GM12878 (cell line): ENCODE data around the gene SFMBT1. TPM values are rescaled to one million over a fixed set of nuclear protein-coding genes. Genes with fewer than 3 reads are reported as not detected.
A peak's percentile ranks its signal among the peaks of the same experiment; 100 is the strongest.

Experiments
- ASH2L ChIP-seq: fragments of 300-600, 200-600 bp; sonication (generic); IDR thresholded peaks from 2 replicates; pipeline ENCODE4 v1.6.1; 2017; ENCODE audit warnings: low read depth, mild to moderate bottlenecking, borderline replicate concordance
- CBFB ChIP-seq: IDR thresholded peaks from 2 replicates; pipeline ENCODE4 v1.6.1; 2016; ENCODE audit warnings: antibody characterized with exemption, low read depth
- FOXM1 ChIP-seq: IDR thresholded peaks from 2 replicates; pipeline ENCODE4 v1.6.1; 2012; ENCODE audit warnings: low read depth, mild to moderate bottlenecking, inconsistent platforms, low read length, moderate library complexity
- IKZF1 ChIP-seq: fragments of 450-650 bp; conservative IDR thresholded peaks from 2 replicates; pipeline ENCODE4 v1.6.1; 2017; ENCODE audit warnings: antibody characterized with exemption, mild to moderate bottlenecking
- MEF2B ChIP-seq: fragments of 450-650 bp; IDR thresholded peaks from 2 replicates; pipeline ENCODE4 v1.6.1; 2018; ENCODE audit warnings: mild to moderate bottlenecking, moderate library complexity; ENCODE audit not compliant: partially characterized antibody, poor library complexity, severe bottlenecking
- MTA2 ChIP-seq: fragments of 450-650 bp; IDR thresholded peaks from 2 replicates; pipeline ENCODE4 v1.6.1; 2016; ENCODE audit warnings: low read depth, mild to moderate bottlenecking, moderate library complexity
- NBN ChIP-seq: fragments of 450-650 bp; IDR thresholded peaks from 2 replicates; pipeline ENCODE4 v1.6.1; 2016
- NR2C1 ChIP-seq: fragments of 450-650 bp; IDR thresholded peaks from 2 replicates; pipeline ENCODE4 v1.6.1; 2017; ENCODE audit warnings: antibody characterized with exemption, mild to moderate bottlenecking, moderate library complexity
- NR2F1 ChIP-seq: fragments of 450-650 bp; conservative IDR thresholded peaks from 2 replicates; pipeline ENCODE4 v1.6.1; 2017; ENCODE audit warnings: mild to moderate bottlenecking
- NRF1 ChIP-seq: conservative IDR thresholded peaks from 2 replicates; pipeline ENCODE4 v1.6.1; 2011; ENCODE audit warnings: mild to moderate bottlenecking, low read depth, low read length, improper control_type of control experiment
- RAD21 ChIP-seq: IDR thresholded peaks from 2 replicates; pipeline ENCODE4 v1.6.1; 2011; ENCODE audit warnings: mild to moderate bottlenecking, low read depth, low read length, moderate library complexity; ENCODE audit not compliant: insufficient read depth
- RUNX3 ChIP-seq: IDR thresholded peaks from 2 replicates; pipeline ENCODE4 v1.6.1; 2012; ENCODE audit warnings: low read length, inconsistent platforms
- SP1 ChIP-seq: IDR thresholded peaks from one replicate; pipeline ENCODE4 v1.6.1; 2011; ENCODE audit warnings: low read depth, low read length
- YY1 ChIP-seq: IDR thresholded peaks from 2 replicates; pipeline ENCODE4 v1.6.1; 2011; ENCODE audit warnings: low read depth, mild to moderate bottlenecking, low read length
- ZBTB33 ChIP-seq: fragments of 450-650 bp; IDR thresholded peaks from 2 replicates; pipeline ENCODE4 v1.6.1; 2017; ENCODE audit warnings: mild to moderate bottlenecking
- ZBTB40 ChIP-seq: fragments of 450-650 bp; IDR thresholded peaks from 2 replicates; pipeline ENCODE4 v1.6.1; 2016; ENCODE audit warnings: mild to moderate bottlenecking, moderate library complexity, borderline replicate concordance
- ZNF207 ChIP-seq: fragments of 450-650 bp; IDR thresholded peaks from 2 replicates; pipeline ENCODE4 v1.6.1; 2014; ENCODE audit warnings: antibody characterized with exemption, mild to moderate bottlenecking, borderline replicate concordance
- ZNF274 ChIP-seq: IDR thresholded peaks from one replicate; pipeline ENCODE4 v1.8.0; 2011; ENCODE audit not compliant: insufficient read length, insufficient read depth
- polyA plus RNA-seq, 11 experiments: library from polyadenylated mRNA; depleted of rRNA in 4 of 11; unstranded in 6 of 11; stranded (reverse) in 5 of 11; fragments of >200 nt; fragmentation: Nextera tagmentation in 4 of 11; fragmentation: Illumina TruSeq in 1 of 11; extraction: Ambion mirVana in 4 of 11; extraction: Trizol in 1 of 11; gene quantifications; 1 replicate in 1 of 11; 2 replicates in 10 of 11; pipeline versions ENCODE4 v1.2.1 to v1.2.3, GENCODE V29; 2011 to 2016; ENCODE audit warnings: inconsistent platforms in 2 of 11, missing spikeins in 2 of 11, low read depth in 1 of 11
- total RNA-seq, 4 experiments: library from RNA; depleted of rRNA in 3 of 4; stranded (reverse); fragments of >200 nt in 3 of 4; fragmentation: Illumina TruSeq in 1 of 4; extraction: Trizol in 1 of 4; gene quantifications; 2 replicates each; pipeline versions ENCODE4 v1.2.1 to v1.2.3, GENCODE V29; 2013 to 2021
- TF ChIP-seq, protein P1 (sequence below), 3 experiments: IDR thresholded peaks in 2 of 3; conservative IDR thresholded peaks in 1 of 3; 2 replicates each; pipeline ENCODE4 v1.5.1; 2011; ENCODE audit warnings: low read depth in 3 of 3, low read length in 3 of 3, mild to moderate bottlenecking in 3 of 3, control low read depth in 2 of 3, moderate library complexity in 2 of 3, inconsistent platforms in 1 of 3, mixed read lengths in 1 of 3; ENCODE audit not compliant: control insufficient read depth in 2 of 3, insufficient read depth in 1 of 3; ENCODE audit errors: extremely low read depth in 1 of 3
- TF ChIP-seq, protein P2 (sequence below): fragments of 450-650 bp; conservative IDR thresholded peaks from 2 replicates; pipeline ENCODE4 v1.6.1; 2017; ENCODE audit warnings: mild to moderate bottlenecking, moderate library complexity

Gene SFMBT1
- total and polyA plus RNA-seq, 10 of the 15 experiments (the other 5 are each of a cell fraction or from before 2014, with no cell fraction given) = 3.2 to 19.5 (median 11.4) TPM

DNA sequence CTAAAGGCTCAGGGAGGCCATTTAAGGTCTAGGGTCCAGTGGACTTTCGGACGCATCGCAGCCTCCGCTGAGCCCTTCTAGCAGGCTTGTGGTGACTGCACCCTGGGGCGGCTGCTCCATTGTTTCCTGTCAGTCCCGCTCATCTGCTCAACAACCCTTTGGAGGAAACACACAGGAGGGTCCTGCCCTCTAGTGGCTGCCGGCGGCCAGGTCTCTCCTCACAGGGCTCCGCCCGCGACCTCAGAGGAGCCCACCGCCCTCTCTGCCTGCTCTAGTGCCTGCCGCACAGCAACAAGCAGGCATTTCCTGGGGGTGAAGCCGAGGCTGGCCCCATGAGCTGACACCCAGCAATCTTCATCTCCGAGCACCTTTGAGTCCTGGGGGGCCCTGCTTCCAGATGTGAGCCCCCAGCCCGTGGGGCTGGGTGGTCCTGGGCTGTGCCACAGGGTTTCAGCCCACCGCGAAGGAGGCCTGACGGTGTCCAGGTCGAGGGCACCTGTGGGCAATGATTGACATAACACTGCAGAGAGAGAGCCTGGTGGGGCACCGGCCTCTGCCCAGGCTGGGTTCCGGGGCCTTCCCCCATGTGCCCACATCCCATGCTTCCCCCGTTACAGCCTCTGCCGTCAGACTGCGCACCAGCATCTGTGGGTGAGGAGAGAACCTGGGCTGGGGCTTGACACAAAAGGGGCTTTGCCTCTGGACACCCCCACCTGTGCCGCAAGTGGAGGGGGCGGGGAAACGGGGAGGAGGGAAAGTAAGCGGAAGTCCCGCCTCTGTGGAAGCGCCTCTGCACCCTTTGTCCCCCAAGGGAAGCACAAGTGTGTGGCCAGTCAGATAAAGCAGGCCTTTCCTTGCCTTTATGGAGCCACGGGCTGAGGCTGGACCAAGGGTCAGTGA is 27.0 kb upstream of the SFMBT1 start (continued):
- TF ChIP-seq ZBTB40 (peak; percentile 77; the same call in 1 of the 2 replicates), FOXM1 (no peak), YY1 (peak; percentile 66; the same call in 1 of the 2 replicates), NR2C1 (0 out of 2 replicates have a peak, but pooled peaks have one; percentile 11), ZNF207 (0 out of 2 replicates have a peak, but pooled peaks have one; percentile 24), CBFB (no peak), ZBTB33 (no peak), ASH2L (no peak), NBN (0 out of 2 replicates have a peak, but pooled peaks have one; percentile 72), MEF2B (peak; percentile 20), NRF1 (no peak), IKZF1 (peak; percentile 51), RAD21 (peak; percentile 86), RUNX3 (peak; percentile 50), SP1 (peak; percentile 12), MTA2 (peak; percentile 18; the same call in 1 of the 2 replicates), ZNF274 (no peak), NR2F1 (no peak)
- TF ChIP-seq, protein P1, sequence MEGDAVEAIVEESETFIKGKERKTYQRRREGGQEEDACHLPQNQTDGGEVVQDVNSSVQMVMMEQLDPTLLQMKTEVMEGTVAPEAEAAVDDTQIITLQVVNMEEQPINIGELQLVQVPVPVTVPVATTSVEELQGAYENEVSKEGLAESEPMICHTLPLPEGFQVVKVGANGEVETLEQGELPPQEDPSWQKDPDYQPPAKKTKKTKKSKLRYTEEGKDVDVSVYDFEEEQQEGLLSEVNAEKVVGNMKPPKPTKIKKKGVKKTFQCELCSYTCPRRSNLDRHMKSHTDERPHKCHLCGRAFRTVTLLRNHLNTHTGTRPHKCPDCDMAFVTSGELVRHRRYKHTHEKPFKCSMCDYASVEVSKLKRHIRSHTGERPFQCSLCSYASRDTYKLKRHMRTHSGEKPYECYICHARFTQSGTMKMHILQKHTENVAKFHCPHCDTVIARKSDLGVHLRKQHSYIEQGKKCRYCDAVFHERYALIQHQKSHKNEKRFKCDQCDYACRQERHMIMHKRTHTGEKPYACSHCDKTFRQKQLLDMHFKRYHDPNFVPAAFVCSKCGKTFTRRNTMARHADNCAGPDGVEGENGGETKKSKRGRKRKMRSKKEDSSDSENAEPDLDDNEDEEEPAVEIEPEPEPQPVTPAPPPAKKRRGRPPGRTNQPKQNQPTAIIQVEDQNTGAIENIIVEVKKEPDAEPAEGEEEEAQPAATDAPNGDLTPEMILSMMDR (IDR thresholded peaks at IDR 0.05 in 2 of 3, conservative IDR thresholded peaks at IDR 0.05 in 1 of 3; ENCODE audit: control insufficient read depth in 2 of 3, extremely low read depth in 1 of 3, insufficient read depth in 1 of 3, low read depth in 3 of 3, low read length in 3 of 3) = peak; percentile 95 to 96 (median 95); a peak in 5 of 6 replicates
- TF ChIP-seq, protein P2, sequence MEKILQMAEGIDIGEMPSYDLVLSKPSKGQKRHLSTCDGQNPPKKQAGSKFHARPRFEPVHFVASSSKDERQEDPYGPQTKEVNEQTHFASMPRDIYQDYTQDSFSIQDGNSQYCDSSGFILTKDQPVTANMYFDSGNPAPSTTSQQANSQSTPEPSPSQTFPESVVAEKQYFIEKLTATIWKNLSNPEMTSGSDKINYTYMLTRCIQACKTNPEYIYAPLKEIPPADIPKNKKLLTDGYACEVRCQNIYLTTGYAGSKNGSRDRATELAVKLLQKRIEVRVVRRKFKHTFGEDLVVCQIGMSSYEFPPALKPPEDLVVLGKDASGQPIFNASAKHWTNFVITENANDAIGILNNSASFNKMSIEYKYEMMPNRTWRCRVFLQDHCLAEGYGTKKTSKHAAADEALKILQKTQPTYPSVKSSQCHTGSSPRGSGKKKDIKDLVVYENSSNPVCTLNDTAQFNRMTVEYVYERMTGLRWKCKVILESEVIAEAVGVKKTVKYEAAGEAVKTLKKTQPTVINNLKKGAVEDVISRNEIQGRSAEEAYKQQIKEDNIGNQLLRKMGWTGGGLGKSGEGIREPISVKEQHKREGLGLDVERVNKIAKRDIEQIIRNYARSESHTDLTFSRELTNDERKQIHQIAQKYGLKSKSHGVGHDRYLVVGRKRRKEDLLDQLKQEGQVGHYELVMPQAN = no peak
